Nucleus accumbens (tissue), 56 donors: ENCODE data around the gene AKT1S1.

Experiments used
- DNase-seq, 56 donors: peaks; one replicate each; lab custom pipeline; 2025; lab: John Stamatoyannopoulos, UW

Gene AKT1S1

DNA sequence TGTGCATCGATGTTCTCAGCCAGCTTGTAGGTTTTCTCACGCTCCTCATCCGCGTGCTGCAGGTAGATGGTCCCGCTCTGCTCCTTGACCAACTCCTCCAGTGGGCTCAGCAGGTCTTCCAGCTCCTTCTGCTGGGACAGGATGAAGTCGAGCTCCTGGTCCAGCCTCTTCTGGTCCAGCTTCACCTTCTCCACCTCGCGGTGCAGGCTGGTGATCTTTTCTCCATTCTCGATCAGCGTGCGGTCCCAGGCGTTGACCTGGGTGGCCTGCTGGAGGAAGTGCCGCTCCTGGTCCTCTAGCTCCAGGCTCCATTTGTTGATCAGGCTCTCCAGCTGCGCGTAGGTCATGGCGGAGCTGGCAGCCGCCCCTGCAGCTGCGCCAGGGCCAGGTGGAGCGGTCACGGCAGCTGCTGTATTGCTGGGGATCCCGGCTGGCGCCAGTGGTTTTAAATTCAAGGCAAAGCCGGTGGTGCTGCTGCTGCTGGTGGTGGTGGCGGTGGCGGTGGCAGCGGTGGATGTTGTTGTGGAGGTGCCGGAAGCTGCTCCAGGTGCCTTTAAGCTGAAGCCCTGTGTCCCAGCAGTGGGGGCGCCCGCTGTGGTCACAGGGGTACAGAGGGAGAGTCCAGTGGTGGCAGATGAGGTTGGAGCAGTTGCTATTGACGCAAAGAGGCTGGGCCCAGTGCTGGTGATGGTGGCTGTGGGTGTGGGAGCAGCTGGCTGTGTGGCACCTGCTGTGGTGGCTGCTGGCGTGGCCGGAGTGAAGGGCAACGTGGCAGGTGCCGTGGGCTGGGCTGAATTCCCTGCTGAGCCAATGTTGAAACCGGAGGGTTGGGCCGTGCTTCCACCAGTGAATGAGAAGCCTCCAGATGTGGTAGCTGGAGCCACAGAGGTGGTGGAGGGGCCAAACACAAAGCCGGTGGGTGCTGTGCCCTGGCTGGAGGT lies 31.6 kb upstream of the AKT1S1 start:
- no peak for DNase-seq

DNA sequence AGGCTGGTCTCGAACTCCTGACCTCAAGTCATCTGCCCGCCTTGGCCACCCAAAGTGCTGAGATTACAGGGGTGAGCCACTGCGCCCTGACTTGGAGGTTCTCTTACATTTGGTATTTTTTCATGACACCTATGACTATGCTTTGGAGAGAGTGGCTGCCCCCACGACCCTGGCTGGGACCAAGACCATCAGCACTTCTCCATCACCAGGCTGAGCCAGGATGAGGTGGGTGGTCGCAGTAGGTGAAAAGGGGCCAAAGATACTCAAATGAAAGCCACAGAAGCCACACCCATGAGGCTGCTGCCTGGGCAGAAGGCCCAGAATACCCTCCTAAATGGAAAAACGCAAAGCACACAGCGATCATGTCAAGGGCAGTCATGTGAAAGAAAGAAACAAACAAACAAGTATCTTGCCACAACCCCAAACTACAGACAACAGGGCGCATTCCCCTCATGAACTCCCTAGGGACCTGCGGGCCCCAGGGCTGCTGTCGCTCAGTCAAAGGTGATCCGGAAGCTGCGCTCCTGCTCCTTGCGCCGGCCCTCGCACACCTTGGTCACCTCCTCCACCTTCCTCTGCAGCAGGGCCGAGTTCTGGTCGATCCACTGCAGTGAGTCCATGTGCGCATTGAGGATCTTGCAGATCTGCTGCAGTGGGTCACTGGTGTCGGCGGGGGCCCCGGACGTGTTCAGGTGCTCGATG lies 30.7 kb upstream of the AKT1S1 start:
- no peak for DNase-seq

DNA sequence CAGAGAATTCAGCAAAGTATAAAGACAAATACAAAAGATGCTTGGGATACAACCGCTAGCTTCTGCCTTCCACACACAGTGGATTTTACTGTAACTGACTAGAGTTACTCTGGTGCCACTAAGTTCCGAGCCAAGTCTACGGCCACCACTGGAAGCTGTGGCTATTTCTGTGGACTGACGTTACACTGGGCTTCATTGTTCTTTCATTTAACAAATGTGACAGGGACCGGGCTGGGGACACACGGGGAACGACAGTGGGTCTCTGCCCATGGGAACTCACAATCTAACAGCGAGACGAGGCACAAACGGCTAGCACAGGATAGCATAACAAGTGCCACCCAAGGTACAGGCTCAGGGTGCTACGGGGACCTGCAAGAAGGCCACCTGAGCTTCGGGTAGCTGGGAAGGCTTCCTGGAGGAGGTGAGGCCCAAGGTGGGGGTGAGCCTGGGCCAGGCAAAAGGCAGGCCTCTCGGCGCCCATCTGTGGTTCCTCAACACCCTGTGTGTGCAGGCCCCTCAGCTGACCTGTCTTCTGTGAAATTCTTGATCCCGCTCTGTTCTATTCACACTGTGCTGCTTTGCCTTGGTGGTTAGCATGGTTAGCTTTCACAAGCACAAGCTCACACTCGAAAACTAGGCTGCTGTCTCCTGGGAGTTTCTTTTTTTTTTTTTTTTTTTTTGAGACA lies 29.9 kb upstream of the AKT1S1 start:
- peak in 28 of 56 donors; percentile 1 to 65 (median 28) for DNase-seq

DNA sequence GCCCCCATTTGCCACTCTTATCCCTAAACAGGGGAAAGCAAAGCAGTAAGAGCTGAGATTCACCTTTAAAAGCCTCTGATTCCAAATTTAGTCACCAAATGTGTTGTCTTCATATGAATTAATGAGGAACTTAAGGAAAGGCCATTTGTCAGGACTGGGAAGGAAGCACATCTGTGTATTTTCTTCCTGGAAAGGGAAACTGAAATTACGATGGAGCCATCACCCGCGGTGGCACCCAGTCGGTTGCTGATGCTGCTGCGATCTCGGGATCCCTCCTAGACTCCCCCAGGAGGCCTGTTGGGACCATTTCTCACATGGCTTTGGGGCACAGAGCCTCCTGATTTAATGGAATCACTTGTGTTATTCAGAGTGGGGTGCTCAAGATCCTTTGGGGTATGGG lies 27.0 kb upstream of the AKT1S1 start:
- DNase-seq: no peak

DNA sequence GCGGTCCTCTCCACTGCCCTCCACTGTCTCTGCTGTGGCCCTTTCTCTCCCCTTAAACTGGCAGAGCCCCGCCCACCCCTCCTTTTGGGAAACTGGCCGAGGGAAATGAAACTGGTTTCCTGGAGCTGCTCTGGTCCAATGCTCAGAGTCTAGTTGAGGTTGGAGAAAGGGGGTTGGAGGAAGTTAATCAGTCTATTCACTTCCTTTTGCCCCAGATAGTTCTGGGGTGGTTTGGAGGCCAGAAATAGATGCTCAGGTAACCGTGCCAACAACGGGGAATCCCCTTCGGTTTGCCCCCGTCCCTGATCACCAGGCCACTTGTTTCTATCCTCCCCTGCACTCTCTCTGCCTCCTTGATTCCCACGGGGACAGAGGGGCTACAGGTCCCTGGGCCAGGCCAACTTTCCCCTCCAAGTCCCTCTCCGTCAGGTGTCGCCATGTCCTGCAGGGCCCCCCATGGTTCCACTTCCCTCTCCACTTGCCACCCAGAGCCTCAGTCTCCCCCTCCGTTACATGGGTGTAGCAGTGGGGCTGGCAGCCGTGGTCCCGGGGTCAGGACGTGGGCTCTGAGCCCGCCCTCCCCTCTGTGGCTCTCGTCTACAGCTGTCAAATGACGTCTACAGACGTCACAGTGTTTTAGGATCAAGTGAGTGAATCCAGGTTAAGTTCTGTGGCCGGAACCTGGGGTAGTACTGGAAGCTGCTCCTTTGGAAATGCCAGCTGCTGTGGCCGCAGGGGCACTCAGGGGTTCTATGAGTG lies 19.9 kb upstream of the AKT1S1 start, which contains the start of gene IL4I1:
IL4I1 (minus strand) TSS at position 25 of the 759 bp plus-strand sequence. CDS start 727 bp downstream, outside the sequence.
- peak in 7 of 56 donors; percentile 0 to 31 (median 18) for DNase-seq

DNA sequence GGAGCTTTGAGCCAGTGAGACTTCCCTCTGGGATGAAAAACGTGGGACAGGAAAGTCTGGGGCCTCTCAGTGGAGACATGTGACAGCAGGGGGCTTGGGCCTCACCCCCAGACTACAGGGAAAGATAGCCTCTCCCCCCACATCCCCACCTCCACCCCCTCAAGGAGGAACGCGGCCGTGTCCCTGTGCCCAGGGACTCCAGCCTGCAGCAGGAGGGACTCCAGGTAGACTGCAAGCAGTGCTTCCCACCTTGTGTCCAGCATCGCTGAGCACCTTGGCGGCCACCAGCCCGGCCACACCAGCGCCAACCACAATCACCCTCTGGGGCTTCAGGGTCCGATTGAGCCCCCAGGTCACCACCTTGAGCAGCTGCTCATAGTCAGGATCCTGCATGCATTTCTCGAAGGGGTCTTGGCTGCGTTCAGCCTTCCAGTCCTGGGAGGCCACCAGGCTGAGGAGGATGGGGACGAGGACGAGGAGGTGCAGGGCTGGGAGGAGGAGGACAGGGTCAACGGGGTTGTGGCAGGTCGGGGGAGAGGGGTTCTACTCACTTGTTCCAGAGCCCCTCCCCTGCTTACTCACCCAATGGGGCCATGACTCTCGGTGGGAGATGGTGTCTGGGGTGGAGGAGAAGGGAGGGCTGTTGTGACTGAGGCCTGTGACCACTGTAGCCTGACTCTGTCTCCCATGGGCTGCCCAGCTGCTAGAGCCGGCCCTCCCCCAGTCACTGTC lies 18.6 kb upstream of the AKT1S1 start:
- DNase-seq: no peak

DNA sequence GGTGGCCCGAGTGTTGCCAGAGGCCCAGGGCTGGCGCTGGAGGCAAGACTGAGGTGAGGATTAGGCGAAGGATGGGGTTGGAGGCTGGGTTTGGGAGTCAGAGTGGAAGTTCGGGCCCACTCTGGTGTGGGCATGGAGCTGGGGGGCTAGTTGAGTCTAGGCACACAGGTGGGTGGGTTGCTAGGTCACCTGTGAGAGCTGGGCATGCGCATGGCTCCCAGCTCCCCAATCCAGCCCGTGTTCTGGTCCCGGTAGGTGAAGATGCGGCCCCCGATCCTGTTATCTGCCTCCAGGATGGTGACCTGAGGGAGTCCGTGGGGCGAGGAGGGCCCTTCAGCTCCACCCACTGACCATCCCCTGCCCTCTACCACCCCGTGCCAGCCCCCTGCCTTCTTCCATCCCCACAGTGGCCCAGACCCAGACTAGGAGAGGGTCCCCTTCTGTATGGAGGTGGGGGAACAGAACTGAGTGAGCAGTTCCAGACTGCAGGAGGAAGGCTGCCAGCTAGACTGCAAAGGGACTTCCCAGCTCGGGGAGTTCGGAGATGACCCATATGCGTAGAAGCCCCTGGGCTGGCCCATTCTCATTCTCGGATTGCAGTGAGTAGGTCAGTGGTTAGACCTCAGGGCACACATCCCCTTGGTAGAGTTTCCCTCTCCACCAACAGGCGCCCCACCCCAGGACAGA lies 17.9 kb upstream of the AKT1S1 start:
- no peak for DNase-seq

DNA sequence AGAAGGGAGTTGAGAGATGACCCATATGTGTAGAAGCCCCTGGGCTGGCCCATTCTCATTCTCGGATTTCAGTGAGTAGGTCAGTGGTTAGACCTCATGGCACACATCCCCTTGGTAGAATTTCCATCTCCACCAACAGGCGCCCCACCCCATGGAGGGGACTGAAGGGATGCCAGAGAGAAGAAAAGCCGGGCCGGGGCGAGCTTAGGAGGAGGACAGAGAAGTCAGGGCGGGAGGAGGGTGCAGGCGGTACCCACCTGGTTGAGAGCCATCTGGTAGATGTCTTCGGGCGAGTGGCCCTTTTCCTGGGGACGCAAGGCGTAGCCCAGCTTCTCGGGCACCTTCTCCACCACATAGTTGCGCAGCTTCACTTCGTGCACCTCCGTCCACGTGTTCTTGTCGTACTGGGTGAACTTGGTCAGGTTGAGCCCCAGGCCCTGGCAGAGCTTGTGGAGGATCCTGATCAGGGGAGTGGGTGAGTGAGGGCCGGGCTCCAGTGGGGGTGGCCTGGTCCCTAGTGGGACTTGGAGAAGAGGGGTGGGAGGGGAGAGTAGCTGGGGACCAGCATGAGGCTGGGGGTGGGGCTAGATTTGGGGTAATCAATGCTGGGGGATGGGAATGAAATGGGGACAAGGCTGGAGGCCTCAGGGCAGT lies 17.0 kb upstream of the AKT1S1 start:
- no peak for DNase-seq

DNA sequence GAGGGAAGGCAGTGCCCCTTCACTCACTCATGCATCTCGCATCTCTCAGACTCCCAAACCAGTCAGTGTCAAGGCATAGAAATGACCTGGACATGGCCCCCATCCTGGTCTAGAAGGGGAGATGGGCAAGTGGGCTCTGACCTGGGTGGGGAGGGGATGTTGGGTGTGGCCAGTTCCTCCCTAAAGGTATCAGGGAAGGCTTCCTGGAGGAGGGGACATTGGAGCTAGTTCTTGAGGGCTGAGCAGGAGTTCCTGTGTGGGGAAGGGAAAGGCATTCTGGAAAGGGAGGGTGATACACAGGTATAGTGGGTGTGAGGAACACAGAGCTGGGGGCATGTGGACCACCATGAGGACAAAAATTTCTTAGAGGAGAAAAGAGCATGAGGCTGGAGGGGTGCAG lies 15.6 kb upstream of the AKT1S1 start:
- no peak for DNase-seq

DNA sequence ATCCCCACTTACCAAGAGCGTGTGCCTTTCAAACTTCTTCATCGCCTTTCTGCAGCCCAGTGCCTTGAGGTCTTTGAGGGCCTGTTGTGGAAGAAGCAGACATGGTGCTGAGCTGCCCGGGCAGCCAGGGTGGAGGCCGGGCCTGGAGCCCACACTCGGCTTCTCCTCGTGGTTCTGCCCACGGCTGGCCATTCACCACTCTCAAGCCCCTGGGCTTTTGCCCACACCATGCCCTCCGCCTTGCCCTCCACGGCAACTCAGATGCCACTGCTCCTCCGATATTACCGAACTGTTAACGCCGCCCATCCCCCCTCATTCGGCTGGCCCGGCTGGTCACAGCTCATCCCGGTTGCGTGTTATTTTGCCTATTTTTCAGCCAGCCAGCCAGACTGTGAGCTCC lies 14.2 kb upstream of the AKT1S1 start:
- no peak for DNase-seq

DNA sequence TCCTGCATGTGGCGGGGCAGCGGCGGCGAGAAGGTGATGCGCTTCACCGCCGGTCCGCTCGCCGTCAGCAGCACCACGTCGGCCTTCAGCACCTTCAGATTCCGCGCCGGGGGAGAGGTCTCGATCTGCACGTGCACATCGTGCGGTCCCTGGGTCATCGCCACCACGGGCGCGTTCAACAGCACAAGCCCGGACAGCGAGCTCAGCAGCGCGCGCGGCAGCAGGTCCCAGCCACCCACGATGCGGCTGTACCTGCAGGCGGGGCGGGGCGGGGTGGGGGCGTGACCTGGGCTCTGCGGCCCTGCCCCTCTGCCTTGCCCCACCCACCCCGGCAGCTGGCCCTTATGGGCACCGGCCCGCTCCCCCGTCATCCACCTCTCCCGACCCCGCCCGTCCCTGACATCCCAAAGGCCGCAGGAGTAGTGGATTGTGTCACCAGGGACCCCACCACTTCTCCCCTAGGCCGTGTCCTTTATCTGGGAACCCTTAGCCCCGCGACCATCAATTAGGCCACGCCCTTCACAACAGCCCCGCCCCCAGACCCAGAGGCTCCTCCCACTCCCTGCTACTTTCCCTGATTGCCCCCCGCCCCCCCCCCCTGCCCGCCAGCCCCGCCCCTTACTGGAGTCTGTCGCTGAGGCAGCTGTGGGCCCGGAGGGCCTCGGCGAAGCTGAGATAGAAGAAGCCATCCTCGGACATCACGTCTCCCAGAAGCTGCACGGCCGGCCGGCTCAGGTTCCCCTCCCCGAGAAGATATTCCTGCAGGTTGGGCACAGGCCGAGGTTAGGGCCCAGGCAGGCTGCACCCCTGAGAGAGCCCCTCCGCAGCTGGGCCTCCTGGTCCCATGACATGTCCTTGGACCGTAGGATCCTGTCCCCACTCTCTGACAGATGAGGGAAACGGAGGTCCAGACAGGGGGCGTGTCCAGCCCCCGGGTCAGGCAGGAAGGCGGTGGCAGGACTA lies 13.5 kb upstream of the AKT1S1 start:
- DNase-seq: peak in 5 of 56 donors; percentile 17 to 46 (median 30)

DNA sequence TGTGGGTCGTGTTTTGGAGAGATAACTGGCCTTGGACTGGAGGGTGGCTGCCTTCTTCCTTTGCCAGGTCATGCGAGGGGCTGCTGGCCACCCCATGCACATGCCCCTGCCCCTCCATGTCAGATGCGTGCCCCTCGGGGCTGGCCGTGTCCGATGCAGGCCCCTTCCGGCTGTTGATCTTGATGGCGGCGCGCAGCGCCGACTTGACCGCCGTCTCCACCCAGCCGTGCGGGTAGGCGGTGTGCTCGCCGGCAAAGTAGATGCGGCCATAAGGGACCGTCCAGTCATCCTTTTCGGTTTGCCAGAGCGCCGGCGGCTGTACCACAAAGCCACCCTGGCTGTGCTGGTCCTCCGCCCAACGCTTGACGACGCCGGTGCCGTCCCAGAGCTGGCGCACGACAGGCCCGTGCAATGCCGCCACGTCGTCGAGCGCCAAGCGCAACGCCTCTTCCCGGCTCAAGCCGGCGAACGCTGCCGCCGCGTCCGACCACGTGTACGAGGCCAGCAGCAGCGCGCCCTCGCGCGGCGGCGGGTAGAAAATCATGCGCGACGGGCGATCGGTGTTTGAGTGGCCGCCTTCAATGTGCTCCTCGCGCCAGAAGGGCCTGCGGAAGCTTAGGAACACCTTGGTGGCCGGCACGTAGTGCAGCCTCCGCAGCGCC lies 12.7 kb upstream of the AKT1S1 start:
- peak in 36 of 56 donors; percentile 3 to 71 (median 29) for DNase-seq

DNA sequence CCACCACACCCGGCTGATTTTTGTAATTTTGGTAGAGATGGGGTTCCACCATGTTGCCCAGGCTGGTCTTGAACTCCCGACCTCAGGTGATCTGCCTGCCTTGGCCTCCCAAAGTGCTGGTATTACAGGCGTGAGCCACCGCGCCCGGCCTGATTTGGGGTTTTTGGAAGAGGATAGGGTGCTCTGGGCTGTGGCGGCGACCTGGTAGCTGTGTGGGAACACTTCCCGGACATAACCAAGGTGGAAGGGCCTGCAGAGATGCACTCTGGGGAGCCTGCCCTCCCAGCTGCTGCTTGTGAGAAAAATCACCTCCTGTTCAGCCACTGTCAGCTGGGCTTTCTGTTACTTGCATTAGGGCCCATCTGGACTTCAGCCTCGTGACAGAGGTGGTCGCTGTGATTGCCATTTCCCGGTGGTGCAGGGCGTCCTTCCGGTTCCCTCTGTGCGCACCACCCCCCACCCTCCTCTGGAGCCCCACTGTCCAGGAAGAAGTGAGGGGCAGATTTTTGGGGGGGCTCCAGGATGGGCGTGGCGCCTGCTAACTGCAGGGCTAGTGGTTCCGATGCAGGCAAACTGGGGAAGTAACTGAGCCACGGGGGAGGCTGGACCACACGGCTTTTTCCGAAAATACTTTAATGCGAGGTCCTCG lies 12.0 kb upstream of the AKT1S1 start:
- no peak for DNase-seq

DNA sequence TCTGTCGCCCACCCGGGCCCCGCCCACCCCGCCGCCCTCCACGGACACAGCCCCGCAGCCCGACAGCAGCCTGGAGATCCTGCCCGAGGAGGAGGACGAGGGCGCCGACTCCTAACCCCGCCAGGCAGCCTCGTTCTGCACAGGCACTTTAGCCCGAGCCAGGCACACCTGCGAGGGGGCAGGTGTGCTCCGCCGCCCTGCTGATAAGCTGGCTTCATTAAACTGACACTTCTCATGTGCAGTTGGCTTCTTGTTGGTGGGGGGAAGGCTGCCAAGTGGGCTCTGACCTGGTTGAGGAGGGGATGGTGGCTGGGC lies 11.3 kb upstream of the AKT1S1 start:
- DNase-seq: no peak

DNA sequence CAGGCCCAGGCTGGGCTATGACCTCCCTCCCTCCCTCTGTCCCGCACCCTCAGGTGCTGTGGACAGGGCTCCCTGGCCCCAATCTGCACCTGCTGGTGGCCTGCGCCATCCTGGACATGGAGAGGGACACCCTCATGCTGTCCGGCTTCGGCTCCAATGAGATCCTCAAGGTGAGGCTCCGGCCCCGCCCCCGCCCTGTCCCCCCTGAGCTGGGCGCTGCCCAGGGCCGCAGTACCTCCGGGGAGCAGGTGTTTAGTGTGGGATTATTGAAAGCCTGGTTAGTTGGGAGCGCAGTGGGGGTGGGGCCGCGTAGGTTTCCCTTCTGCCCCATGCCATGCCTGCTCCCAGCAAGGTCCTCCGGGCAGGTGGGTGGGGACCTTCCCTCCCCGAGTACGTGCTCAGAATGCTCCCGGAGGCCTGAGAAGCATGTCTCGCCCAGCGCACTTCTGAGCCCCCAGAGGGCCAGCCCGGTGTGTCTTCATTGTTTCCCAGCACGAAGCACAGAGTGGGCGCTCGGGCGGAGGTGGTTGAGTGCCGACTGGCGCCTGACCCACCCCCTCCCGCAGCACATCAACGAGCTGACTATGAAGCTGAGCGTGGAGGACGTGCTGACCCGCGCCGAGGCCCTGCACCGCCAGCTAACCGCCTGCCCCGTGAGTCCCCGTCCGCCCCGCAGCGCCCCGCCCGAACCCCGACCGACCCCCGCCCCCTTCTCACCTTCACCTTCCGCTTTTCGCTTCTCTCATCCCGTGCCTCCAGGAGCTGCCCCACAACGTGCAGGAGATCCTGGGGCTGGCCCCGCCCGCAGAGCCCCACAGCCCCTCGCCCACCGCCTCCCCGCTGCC lies 10.7 kb upstream of the AKT1S1 start:
- no peak for DNase-seq
